Measurements from ENCODE around the gene TPSB2.

GRCh38 chr16:1214719-1215118 is 15.3 kb downstream of the TPSB2 start:
- TF ChIP-seq CTCF (conservative IDR thresholded peaks at IDR 0.05; ENCODE audit: low read depth, low read length) (no peak), EZH2 (IDR thresholded peaks at IDR 0.05; ENCODE audit: borderline replicate concordance, low read depth, low read length, poor library complexity, severe bottlenecking) (no peak)

All from A673 (cell line).